Inflammatory macrophage treated with lipopolysaccharide for 1 hour (primary cell): ENCODE results near the gene TPP1.

Source experiments
- DNase-seq, 2 donors: peaks; one replicate each; pipeline ENCODE4 v3.0.0-alpha.2; 2020 to 2022

TPP1 gene

DNA sequence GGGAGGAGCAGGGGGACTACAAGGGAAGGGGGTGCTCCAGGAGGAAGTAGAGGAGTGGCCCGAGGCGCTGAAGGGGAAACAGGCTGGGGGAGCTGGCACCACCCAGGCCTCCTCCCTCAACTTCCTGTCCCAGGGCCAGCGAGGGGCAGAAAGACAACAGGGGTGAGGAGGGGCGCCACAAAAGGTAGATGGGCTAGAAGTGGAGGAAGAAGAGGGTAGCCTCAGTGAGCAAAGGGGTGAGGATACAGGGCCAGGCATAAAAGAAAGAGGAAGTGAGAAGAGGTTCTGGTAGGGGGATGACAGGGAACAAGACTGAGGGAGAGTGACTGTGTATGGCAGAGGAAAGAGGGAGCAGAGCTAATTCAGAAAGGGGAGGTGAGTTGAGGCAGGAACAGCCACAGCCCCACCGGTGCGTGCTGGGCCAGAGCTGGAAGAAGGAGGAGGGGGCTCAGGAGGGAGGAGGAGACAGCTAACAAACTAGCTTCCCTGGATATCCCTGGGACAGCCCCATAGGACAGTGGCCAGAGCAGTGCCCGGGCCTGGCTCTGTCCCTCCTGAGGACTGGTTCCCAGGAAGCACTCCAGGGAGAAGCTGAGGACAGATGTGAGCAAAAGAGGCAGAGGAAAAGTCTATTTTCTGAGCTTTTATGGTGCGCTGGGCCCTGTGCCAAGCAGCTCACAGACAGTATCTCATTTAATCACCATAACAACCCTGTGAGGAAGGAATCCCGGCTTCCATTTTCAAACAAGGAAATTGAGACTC lies 27.9 kb upstream of the TPP1 start:
- DNase-seq, result peak in 1 of 2 donors; percentile 31

DNA sequence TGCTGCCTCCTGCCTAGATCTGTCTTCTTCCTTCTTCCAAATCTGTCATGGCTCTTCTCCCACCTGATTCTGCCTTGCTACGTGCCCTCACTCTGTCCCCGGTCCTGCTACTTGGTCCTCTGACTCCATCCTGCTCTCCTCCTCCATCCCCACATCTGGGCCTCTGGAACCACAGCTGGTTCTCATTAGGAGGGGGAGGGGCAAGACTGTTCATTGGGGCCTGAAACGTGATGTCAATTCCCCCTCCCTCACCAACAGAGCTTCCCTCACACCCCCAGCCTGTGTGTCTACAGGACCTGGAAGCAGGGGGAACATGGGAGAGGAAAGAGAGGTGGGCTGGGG lies 27.3 kb upstream of the TPP1 start:
- DNase-seq, result no peak

DNA sequence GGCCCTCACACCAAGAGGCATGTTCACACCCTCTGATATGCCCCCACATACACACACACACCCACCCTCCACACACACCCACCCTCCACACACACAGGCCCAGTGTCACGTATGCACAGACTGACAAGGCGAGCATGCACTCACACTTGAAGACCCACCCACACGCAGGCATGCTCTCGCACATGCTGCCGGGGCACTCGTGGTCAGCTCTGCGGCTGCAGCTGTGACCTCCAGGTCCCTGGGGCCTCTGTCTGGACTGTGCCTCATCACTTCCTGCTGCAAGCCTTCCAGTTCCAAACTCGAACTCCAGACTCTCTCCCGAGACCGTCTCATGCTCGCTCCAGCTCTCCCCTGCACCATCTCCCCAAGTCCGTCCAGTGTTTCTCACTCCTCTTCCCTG lies 26.8 kb upstream of the TPP1 start:
- DNase-seq, result no peak

DNA sequence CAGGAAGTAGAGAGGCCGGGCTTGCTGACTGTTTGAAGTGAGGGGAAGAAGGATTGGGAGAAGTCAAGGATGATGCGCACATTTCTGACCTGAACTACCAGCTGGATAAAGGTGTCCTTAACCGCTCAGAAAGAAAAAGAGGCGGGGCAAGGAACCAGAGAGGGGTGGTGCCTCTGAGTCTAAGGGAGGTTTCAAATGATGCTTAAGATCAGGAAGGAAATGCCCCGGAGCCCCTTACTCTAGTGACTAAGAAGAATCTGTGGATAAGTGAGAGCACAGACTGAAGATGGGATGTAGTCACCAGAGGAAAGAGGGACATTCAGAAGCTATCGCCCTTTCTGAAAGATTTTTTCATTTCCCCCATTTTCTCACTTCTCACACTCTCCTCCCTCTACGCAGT lies 23.7 kb upstream of the TPP1 start:
- DNase-seq, result no peak

DNA sequence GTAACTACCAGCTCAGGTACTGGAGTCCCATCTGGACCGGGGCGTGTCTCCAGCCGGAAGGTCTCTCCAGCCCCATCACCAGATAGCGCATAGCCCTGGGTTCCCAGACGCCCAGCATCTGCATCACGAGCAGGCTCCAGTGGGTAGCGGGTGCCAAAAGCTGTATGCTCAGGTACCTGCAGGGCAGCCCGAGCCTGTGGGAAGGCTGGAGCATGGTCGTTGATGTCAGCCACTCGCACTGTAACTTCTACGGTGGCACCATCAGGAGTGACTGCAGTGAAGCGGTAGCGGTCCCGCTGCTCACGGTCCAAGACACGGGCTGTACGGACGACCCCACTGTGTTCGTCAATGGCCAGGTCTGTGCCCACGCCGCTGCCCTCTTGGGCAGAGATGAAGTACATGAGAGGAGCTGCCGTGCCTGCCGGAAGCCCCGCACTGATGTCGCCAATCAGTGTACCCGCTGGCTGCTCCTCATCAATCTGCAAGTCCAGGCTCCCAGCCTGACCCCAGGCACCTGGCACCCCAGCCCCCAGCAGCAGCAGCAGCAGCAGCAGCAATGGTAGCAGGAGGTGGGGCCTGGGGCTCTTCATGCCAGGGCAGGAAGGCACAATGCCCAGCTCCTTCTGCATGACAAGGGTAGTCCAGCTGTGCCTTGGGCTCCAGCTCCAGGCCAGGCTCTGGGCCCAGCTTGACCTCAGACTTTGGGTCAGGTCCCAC lies 21.9 kb upstream of the TPP1 start:
- DNase-seq, result no peak

DNA sequence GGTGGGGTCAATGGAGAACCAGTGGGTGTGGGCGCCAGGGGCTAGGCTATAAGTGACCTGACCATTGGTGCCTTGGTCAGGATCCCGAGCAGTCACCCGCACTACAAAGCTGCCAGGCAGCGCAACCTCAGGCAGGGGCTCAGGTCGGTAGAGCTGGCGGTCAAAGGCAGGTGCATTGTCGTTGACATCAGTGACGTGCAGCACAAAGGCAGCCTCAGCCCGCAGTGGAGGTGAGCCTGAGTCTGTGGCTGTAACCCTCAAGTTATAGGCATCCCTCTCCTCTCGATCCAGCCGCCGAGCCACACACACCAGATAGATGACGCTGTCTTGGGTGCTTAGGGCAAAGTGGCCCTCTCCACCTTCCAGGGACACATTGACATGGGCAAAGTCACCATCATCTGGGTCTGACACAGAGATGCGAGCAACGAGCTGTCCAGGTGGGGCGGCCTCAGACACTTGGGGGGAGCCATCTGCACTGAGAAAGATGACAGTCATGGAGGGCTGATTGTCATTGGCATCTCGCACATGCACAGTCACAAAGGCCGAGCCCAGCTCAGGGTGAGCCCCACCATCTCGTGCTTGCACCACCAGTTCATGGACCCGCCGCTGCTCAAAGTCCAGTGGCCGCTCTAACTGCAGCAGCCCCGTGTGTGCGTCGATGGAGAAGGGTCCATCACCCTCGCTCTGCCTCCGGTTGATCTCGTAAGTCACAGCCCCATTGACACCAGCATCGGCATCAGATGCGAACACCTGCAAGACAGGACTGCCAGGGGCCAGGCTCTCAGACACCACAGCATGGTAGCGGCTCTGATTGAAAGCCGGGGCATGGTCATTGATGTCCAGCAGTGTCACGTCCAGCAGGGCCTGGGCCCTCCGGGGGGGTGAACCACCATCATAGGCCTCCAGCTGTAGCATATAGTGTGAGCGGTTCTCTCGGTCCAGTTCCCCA lies 21.1 kb upstream of the TPP1 start:
- DNase-seq, result no peak

DNA sequence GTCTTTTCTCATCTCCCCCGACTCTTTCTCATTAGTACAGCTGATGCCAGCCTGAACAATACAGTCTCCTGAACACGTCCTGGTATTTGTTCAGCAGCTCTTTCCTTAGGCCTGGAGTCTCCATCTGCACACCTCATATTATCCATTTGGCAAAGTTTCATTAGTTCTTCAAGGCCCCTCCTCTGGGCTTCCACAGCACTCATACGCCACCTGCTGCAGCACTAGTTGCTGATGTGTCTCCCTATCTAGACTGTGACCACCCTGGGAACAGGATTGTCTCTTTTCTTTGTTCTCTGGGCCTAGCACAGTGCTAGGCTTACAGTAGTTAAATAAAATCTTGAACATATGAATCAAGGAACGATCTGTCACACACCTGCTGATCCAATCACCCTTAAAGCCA lies 19.2 kb upstream of the TPP1 start:
- DNase-seq, result no peak

DNA sequence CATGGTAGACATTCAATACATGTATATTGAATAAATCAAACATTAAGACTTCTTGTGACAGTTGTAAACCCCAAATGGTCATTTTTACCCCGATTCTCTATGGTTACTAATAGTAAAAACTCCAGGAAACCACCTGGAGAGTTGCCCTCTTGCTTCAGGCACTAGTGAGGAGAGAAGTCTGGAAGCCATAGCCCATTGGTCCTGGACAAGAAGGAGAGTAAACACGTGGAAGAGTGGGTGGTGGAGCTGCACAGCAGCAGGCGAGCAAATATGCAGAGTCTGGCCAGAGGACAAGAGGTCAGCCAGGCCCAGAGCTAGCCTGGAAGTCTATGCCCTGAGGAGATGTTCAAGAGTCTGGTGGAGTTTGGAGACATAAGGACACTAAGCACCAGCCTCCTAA lies 18.6 kb upstream of the TPP1 start:
- no peak for DNase-seq

DNA sequence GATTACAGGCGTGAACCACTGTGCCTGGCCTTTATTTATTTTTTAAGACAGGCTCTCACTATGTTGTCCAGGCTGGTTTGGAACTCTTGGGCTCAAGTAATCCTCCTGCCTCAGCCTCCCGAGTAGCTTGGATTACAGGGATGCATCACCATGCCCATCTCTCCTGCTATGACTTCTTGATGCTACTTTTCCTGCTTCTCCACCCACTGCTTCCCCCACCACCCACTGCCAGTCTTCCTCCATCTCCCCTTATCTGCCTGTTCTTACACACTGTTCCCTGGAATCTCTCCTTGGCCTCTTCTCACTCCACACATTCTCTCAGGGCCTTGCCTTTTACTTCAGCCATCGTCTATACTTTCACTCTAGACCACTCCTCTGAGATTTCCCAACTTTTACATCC lies 17.3 kb upstream of the TPP1 start:
- no peak for DNase-seq

DNA sequence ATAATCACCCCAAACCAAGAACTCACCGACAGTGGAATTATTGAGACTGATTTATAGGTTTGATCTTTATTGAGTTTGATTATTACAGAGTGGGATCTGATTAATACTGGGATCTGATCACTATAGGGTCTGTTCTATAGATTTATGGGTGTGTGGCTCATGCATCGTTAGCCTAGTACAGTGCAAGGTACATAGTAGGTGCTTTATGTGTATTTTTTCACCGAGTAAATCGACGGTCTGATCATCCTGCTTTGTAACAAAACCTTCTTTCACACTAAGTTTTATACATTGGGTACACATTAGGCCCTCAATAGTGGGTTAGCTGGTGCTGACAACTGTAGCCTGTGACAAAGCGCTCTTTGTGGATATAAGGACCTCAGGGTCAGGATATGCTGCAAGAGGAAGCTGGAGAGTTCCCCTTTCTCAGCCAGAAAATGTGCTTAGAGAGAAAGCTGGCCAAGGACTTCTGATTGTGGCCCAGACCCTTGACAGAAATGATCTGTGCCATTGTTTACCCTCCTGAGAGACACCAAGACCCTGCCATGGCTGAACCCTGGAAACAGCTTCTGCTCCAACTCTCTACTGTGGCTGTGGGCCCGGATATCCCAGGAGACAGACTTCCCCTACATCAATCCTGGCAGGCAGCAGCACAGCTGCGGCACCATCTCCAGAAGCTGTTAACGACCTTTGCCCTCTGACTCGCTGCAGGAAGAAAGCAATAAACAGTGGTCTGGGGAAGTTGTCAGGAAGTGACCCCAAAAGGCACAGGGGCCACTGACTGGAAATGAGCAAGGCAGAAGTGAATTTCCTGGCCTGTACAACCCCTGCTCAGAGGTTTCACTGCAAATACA lies 16.1 kb upstream of the TPP1 start:
- DNase-seq, result peak; percentile 56 to 67

DNA sequence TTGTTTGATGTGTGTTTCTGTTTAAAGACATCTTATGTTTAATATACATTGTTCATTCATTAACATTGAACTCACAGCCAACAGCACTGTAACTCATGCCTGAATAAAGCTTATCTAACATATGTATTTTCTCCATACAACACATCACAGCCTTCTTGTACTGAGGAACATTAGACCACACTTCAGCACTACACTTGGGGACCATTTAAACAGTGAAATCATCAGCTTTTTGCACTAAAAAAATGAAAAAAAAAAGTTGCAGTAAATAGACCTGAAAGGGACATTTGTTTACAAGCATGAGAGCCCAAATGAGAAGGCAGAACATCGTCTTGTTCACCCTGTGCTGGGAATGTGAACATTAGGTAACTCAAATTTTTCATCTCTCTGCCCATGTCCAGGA lies 15.3 kb upstream of the TPP1 start:
- DNase-seq, result no peak

DNA sequence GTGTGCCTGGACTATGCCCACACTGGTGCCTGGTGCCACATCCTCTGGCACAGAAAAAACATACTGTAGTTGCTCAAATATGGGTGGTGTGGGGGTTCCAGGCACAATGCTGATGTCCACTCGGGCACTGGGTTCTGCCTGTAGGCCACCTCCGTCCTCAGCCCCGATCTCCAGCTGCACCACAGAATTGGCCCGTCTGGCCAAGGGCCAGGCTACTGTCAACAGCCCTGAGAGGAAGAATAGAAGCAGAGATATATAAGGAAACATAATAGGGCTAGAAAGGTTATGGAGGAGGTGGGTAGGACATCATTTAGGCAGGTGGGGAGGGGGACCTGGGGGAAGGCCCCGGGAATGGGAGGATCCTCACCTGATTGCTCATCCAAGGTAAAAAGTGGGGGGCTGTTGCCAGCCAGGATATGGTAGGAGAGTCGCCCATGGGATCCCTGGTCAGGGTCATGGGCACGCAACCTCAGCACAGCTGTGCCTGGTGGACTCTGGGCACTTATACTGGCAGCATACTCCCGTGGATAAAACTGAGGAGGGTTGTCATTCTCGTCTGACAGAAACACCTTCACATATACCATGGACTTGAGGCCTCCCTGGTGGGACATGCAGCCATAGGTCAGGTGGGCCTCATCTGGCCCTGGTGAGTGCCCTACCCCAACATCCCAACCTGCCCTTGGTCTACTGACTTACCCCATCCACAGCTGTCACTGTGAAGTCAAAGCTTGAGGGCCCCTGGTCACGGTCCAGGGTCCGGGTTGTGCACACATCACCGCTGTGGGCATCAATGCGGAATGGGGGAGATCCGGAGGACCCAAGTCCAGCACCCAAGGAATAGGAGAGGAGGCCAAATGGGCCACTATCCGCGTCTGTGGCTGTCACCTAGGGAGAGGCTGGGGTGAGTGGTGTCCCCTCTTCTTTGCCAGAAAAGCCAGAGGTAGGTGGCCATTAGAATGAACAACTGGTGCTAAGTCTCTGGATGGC lies 14.5 kb upstream of the TPP1 start:
- no peak for DNase-seq

DNA sequence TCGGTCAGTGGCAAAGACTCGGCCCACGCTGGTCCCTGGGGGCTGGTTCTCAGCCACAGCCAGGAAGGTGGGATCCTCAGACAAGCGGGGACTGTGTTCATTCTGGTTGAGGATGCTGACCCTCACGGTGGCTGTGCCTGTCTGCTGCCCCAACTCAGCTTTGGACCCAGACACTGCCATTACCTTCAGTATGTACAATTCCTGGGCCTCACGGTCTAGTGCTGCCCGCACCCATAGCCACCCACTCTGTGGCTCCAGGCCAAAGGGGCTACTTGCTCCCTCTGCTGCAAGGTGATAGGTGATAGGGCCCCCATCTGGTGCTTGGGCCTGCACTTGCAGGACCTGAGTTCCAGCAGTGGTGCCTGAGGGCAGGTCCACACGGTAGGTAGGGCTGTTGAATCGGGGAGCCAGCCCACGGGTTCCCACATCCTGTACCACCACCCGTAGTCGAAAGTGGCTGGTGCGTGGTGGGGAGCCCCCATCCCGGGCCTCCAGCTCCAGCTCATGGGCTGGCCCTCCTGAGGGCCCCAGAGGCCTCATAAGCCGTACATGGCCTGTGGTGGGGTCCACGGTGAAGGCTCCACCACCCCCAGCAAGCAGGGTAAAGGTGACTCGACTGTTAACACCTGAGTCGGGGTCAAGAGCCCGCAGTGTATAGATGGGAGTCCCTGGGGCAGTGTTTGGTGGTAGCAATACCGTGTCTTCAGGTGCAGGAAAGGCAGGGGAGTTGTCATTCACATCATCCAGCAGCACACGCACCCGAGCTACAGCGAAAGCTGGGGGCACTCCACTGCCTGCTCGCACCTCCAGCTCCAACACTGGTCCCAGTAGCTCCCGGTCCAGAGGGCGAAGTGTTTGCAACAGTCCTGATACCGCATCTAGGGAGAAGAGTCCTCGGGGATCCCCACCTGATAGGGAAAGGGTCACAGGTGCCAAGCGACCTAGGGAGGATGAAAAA lies 13.2 kb upstream of the TPP1 start:
- DNase-seq, result no peak

DNA sequence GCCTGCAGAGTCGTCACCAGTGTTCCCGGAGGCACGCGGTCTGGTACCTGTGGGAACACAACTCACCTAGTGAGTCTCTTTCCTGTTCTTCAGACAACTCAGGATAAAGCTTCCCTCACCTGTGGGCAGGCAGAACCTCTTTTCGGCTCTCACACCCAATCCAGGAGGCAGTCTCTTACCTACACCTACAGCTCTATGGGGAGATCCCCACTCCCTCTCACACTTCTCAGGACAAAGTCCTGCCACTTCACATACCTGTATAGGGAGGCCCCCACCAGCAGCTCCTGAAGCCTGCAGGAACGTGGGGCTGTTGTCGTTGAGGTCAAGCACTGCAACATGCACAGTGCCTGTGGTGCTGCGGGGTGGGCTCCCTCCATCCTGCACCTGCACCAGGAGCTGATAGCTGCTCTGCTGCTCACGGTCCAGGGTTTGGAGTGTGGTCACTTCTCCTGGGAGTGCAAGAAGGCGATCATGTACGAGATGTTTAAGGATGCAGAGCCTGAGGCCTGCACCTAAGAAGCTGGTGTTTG lies 12.2 kb upstream of the TPP1 start:
- DNase-seq, result no peak

DNA sequence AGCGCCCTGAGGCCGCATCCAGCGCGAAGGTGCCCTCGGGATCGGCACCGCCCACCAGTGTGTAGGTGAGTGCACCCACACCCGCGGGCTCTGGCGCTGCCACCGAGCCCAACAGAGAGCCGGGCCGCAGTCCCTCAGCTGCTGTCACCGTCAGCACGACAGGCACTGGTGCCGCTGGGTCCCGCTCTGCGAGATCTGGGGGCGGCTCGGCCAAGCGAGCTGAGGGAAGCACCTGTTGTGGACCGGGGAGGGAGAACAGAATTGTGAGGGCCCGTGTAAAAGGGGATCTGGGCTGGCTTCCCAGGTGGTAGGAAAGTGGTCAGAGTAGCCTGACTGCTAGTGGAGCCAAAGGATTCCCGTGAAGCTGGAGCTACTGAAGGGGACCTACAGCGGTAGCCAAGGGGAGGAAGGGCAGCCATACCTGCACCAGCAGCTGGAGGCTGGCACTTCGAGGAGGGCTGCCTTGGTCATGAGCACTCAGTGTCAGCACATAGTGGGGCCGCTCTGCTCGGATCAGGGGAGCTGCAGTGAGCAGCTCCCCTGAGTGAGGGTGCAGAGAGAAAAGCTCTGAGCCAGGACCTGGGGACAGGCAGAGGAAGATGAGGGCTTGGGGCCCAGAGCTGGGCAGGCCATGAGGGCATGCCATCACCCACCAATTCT lies 11.5 kb upstream of the TPP1 start:
- DNase-seq, result no peak

DNA sequence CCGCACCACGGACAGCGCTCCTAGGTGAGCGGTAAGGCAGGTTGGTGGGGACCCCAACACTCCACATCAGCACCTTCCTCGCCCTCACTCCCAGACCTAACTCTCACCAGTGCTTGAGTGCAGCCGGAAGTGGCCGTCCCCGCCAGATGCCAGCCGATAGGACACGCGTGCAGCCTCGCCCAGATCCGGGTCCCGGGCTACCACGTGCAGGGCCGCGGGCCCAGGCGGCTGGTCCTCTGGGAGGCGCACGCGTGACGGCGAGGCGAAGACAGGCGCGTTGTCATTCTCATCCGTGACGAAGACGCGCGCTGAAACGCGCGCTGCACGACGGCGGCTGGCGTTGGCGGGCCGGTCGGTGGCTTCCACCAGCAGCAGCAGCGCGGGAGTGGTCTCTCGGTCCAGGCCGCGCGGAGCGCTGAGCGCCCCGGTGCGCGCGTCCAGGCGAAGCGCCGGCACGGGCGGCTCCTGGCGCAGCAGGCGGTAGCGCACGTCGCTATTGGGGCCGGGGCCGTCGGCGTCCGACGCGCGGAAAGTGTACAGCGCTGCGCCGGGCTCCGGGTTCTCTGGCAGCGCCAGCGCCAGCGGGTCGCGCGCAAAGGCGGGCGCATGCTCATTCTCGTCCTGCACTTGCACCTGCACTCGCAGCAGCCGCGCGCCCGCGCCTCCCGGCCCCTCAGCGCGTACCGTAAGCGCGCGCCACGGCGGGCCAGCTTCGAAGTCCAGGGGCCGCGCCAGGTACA lies 10.8 kb upstream of the TPP1 start:
- DNase-seq, result no peak

DNA sequence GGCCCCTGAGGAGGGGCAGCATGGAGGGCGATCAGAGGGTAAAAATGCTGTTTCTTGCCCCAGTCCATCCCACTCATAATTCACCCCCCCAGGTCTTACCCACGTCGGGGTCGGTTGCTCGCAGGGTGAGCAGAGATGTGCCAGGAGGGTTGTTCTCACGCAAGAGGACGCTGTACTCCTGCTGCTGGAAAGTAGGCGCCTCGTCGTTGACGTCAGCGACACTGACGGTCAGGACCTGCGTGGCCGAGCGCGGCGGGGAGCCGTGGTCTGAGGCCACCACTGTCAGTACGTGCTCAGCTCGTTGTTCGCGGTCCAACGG lies 10.3 kb upstream of the TPP1 start:
- DNase-seq, result no peak

DNA sequence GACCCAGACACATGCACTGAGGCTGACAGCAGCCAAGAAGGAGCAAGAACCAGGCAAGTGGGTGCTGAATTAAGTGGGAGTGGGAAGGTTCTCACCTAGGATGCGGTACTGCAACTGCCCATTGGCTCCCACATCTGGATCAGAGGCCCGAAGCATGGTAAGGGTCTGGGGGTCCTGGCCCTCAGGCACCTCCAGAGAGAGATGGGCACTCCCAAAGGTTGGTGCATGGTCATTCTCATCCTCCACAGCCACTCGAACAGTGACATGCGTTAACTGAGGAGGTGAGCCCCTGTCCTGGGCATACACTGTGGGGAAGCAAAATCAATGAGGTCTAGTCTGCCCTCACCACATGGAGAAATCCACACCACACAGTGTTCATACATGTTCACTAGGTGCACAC lies 9.3 kb upstream of the TPP1 start:
- no peak for DNase-seq

DNA sequence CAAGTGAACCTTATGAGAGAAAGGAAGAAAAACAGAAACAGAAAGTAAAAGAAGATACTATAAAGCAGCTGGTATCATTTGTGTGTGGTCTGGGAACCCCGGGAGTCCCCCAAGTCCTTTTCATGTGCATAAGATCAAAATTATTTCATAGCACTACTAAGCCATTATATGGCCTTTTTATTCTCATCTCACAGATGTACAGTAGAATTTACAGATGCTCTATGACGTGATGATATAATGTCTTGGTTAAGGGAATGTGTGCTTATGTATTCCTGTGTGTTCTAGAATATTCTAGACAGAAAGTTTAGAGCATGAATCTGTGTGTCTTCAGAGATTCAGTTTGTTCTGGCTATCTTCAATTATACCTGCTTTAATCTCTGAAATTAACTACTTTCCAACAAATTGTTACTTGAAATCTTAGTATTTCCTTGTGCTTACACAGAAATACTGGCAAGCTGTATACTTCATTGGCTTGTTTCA lies 8.6 kb upstream of the TPP1 start:
- no peak for DNase-seq
